GM12801 (cell line): ENCODE data around the gene GALP.

Experiments
- TF ChIP-seq, protein P1 (sequence below): IDR thresholded peaks from one replicate; pipeline ENCODE4 v1.5.1; 2011; ENCODE audit warnings: control low read depth; ENCODE audit not compliant: insufficient read length; ENCODE audit errors: extremely low read depth

GALP gene

DNA sequence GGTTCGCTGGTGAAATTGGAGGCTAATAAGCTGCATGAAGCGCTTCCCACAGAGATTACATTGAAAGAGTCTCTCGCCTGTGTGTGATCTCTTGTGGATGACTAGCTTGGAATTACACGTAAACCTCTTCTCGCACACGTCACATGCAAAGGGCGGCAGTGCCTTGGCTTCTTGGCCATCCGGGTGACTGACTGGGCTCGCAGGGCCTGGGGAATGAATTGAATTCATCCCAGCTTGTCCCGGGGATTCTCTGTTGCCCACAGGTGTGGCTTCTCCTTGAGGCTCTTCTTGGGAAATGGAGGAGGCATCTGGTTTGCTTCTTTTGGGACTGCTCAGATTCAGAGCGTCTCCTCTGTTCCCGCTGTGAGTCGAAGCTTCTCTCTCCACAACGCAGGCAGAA is 46.0 kb downstream of the GALP start:
- TF ChIP-seq, protein P1, sequence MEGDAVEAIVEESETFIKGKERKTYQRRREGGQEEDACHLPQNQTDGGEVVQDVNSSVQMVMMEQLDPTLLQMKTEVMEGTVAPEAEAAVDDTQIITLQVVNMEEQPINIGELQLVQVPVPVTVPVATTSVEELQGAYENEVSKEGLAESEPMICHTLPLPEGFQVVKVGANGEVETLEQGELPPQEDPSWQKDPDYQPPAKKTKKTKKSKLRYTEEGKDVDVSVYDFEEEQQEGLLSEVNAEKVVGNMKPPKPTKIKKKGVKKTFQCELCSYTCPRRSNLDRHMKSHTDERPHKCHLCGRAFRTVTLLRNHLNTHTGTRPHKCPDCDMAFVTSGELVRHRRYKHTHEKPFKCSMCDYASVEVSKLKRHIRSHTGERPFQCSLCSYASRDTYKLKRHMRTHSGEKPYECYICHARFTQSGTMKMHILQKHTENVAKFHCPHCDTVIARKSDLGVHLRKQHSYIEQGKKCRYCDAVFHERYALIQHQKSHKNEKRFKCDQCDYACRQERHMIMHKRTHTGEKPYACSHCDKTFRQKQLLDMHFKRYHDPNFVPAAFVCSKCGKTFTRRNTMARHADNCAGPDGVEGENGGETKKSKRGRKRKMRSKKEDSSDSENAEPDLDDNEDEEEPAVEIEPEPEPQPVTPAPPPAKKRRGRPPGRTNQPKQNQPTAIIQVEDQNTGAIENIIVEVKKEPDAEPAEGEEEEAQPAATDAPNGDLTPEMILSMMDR: no peak

GRCh38 chr19:56222901-56223300 is 47.1 kb downstream of the GALP start:
- TF ChIP-seq, protein P1: no peak

DNA sequence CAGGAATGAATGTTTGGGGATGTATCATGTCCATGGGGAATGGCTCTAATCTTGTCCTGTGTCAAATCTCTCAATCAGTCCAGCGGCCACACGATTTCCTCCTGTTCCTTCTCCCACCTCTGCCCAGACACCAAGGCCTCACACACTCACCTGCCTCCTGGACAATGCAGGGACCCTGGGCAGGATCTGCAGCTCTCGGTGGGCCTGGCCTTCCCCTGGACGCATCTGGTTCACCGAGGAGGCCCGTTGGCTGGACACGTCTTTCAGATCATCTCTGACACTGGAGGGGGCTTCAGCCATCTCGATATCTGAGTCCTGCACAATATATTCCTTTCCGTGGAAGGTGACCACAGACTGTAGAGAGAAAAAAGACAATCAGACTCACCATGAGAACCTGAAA is 47.7 kb downstream of the GALP start:
- TF ChIP-seq, protein P1: no peak
